GM23338 (cell line): ENCODE results near the gene C10orf71. TPM values are rescaled to one million over a fixed set of nuclear protein-coding genes. Genes with fewer than 3 reads are reported as not detected.

Source experiments
- ATAC-seq: fragments of 200-7000 bp; cut with Tn5 transposase; 3 replicates; pipeline ENCODE4 v1.9.1; 2020
- DNase-seq: peaks from one replicate; pipeline ENCODE4 v3.0.0-alpha.2; 2015; ENCODE audit warnings: low spot score
- H2AFZ ChIP-seq: fragments of 200-600 bp; sonication (generic); 2 replicates; pipeline ENCODE4 v1.8.0; 2016; ENCODE audit warnings: antibody characterized with exemption, mild to moderate bottlenecking, moderate library complexity
- H3F3A ChIP-seq: fragments of 200-600 bp; sonication (generic); replicated peaks from 2 replicates; pipeline ENCODE4 v1.8.0; 2017; ENCODE audit warnings: antibody characterized with exemption, mixed run types, low read depth
- H3K27ac ChIP-seq: fragments of 200-600 bp; sonication (generic); 2 replicates; pipeline ENCODE4 v1.6.1; 2016; ENCODE audit warnings: low read depth
- H3K27me3 ChIP-seq: fragments of 200-600 bp; sonication (generic); 2 replicates; pipeline ENCODE4 v1.8.0; 2016; ENCODE audit warnings: mild to moderate bottlenecking, mixed run types, moderate library complexity; ENCODE audit not compliant: insufficient read depth
- H3K36me3 ChIP-seq: fragments of 200-600 bp; sonication (generic); 2 replicates; pipeline ENCODE4 v1.8.0; 2016; ENCODE audit warnings: mild to moderate bottlenecking; ENCODE audit not compliant: insufficient read depth
- H3K4me1 ChIP-seq: fragments of 200-600 bp; sonication (generic); 2 replicates; pipeline ENCODE4 v1.8.0; 2016; ENCODE audit warnings: mild to moderate bottlenecking, moderate library complexity; ENCODE audit not compliant: insufficient read depth
- H3K4me2 ChIP-seq: fragments of 200-600 bp; sonication (generic); 2 replicates; pipeline ENCODE4 v1.7.1; 2017; ENCODE audit warnings: mixed run types
- H3K4me3 ChIP-seq: fragments of 200-600 bp; sonication (generic); 2 replicates; pipeline ENCODE4 v1.6.1; 2016; ENCODE audit warnings: mixed run types
- H3K79me2 ChIP-seq: fragments of 200-600 bp; sonication (generic); replicated peaks from 2 replicates; pipeline ENCODE4 v1.8.0; 2017; ENCODE audit warnings: mild to moderate bottlenecking; ENCODE audit not compliant: insufficient read depth
- H3K9me2 ChIP-seq: fragments of 200-600 bp; sonication (generic); 2 replicates; pipeline ENCODE4 v1.8.0; 2017; ENCODE audit not compliant: insufficient read depth
- H4K20me1 ChIP-seq: fragments of 200-600 bp; sonication (generic); replicated peaks from 2 replicates; pipeline ENCODE4 v1.8.0; 2017; ENCODE audit warnings: mild to moderate bottlenecking; ENCODE audit not compliant: insufficient read depth
- H3K27ac Mint-ChIP-seq: 2 replicates; pipeline ENCODE4 v1.8.0; 2020; ENCODE audit warnings: inconsistent platforms, mild to moderate bottlenecking, moderate library complexity, mixed read lengths
- H3K27me3 Mint-ChIP-seq: 3 replicates; pipeline ENCODE4 v1.8.0; 2022; ENCODE audit warnings: low read depth, mild to moderate bottlenecking, moderate library complexity, mixed read lengths, inconsistent platforms; ENCODE audit not compliant: insufficient read depth, poor library complexity
- H3K36me3 Mint-ChIP-seq: 3 replicates; pipeline ENCODE4 v1.8.0; 2021; ENCODE audit warnings: low read depth, mild to moderate bottlenecking, inconsistent platforms, moderate library complexity, mixed read lengths
- H3K4me1 Mint-ChIP-seq: 3 replicates; pipeline ENCODE4 v1.8.0; 2020; ENCODE audit warnings: mild to moderate bottlenecking, inconsistent platforms, mixed read lengths
- H3K4me3 Mint-ChIP-seq: 3 replicates; pipeline ENCODE4 v1.8.0; 2021; ENCODE audit warnings: moderate library complexity, mild to moderate bottlenecking, inconsistent platforms, mixed read lengths
- H3K9me3 Mint-ChIP-seq: 3 replicates; pipeline ENCODE4 v1.8.0; 2020; ENCODE audit warnings: moderate library complexity, mild to moderate bottlenecking, inconsistent platforms, mixed read lengths
- CREB1 ChIP-seq: fragments of 250-450 bp; sonication (Bioruptor Pico); IDR thresholded peaks from 2 replicates; pipeline ENCODE4 v1.5.0; 2020; ENCODE audit warnings: low read depth, mild to moderate bottlenecking, moderate library complexity
- EZH2 ChIP-seq: fragments of 200-600 bp; sonication (generic); IDR thresholded peaks from one replicate; pipeline ENCODE4 v1.8.0; 2017; ENCODE audit warnings: antibody characterized with exemption, mild to moderate bottlenecking, low read depth; ENCODE audit not compliant: unreplicated experiment
- JUNB ChIP-seq: IDR thresholded peaks from one replicate; pipeline ENCODE4 v1.6.1; 2016; ENCODE audit warnings: antibody characterized with exemption; ENCODE audit not compliant: unreplicated experiment
- ZNF114 ChIP-seq: fragments of 250-450 bp; sonication (Bioruptor Pico); IDR thresholded peaks from 2 replicates; pipeline ENCODE4 v1.5.0; 2020; ENCODE audit warnings: mild to moderate bottlenecking, moderate library complexity
- ZNF331 ChIP-seq: fragments of 250-450 bp; sonication (Bioruptor Pico); IDR thresholded peaks from 2 replicates; pipeline ENCODE4 v1.5.0; 2020; ENCODE audit warnings: low read depth, mild to moderate bottlenecking, moderate library complexity
- polyA plus RNA-seq: library from polyadenylated mRNA; unstranded; fragments of >200 nt; fragmentation: Nextera tagmentation; extraction: Ambion mirVana; gene quantifications from 2 replicates; pipeline ENCODE4 v1.2.1, GENCODE V29; 2016
- total RNA-seq: library from RNA; depleted of rRNA; stranded (reverse); fragments of >200 nt; shearing (Covaris generic); gene quantifications from 2 replicates; pipeline ENCODE4 v1.2.3, GENCODE V29; 2014
- TF ChIP-seq, protein P1 (sequence below): fragments of 250-450 bp; sonication (Bioruptor Pico); IDR thresholded peaks from 2 replicates; pipeline ENCODE4 v1.5.0; 2020; ENCODE audit warnings: mild to moderate bottlenecking, moderate library complexity
- TF ChIP-seq, protein P2 (sequence below): IDR thresholded peaks from 2 replicates; pipeline ENCODE4 v1.6.1; 2016; ENCODE audit warnings: antibody characterized with exemption
- TF ChIP-seq, protein P3 (sequence below), 2 experiments: fragments of 200-600 bp in 1 of 2; sonication (generic) in 1 of 2; conservative IDR thresholded peaks; 2 replicates each; pipeline versions ENCODE4 v1.5.1 to v1.6.1; 2016 to 2017; ENCODE audit warnings: antibody characterized with exemption in 2 of 2, low read depth in 2 of 2, mild to moderate bottlenecking in 2 of 2, moderate library complexity in 1 of 2

C10orf71 gene
- total and polyA plus RNA-seq, 2 experiments from 2014 or later = not detected

DNA sequence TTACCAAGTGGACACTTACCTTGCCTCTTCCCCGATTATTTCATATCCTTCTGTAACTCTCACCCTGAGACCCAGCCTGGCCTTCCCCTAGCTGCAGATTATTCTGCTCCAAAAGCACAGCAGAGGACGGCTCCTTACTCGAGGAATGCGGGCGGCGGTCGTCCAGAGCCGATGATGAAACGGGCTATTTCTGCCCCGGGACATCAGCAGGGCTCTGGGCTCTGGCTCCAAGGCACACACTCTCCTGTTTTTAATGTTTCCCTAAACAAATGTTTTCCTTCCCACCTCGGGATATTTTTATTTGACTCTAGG lies 343 bp upstream of the C10orf71 start (continued):
- TF ChIP-seq, protein P1, sequence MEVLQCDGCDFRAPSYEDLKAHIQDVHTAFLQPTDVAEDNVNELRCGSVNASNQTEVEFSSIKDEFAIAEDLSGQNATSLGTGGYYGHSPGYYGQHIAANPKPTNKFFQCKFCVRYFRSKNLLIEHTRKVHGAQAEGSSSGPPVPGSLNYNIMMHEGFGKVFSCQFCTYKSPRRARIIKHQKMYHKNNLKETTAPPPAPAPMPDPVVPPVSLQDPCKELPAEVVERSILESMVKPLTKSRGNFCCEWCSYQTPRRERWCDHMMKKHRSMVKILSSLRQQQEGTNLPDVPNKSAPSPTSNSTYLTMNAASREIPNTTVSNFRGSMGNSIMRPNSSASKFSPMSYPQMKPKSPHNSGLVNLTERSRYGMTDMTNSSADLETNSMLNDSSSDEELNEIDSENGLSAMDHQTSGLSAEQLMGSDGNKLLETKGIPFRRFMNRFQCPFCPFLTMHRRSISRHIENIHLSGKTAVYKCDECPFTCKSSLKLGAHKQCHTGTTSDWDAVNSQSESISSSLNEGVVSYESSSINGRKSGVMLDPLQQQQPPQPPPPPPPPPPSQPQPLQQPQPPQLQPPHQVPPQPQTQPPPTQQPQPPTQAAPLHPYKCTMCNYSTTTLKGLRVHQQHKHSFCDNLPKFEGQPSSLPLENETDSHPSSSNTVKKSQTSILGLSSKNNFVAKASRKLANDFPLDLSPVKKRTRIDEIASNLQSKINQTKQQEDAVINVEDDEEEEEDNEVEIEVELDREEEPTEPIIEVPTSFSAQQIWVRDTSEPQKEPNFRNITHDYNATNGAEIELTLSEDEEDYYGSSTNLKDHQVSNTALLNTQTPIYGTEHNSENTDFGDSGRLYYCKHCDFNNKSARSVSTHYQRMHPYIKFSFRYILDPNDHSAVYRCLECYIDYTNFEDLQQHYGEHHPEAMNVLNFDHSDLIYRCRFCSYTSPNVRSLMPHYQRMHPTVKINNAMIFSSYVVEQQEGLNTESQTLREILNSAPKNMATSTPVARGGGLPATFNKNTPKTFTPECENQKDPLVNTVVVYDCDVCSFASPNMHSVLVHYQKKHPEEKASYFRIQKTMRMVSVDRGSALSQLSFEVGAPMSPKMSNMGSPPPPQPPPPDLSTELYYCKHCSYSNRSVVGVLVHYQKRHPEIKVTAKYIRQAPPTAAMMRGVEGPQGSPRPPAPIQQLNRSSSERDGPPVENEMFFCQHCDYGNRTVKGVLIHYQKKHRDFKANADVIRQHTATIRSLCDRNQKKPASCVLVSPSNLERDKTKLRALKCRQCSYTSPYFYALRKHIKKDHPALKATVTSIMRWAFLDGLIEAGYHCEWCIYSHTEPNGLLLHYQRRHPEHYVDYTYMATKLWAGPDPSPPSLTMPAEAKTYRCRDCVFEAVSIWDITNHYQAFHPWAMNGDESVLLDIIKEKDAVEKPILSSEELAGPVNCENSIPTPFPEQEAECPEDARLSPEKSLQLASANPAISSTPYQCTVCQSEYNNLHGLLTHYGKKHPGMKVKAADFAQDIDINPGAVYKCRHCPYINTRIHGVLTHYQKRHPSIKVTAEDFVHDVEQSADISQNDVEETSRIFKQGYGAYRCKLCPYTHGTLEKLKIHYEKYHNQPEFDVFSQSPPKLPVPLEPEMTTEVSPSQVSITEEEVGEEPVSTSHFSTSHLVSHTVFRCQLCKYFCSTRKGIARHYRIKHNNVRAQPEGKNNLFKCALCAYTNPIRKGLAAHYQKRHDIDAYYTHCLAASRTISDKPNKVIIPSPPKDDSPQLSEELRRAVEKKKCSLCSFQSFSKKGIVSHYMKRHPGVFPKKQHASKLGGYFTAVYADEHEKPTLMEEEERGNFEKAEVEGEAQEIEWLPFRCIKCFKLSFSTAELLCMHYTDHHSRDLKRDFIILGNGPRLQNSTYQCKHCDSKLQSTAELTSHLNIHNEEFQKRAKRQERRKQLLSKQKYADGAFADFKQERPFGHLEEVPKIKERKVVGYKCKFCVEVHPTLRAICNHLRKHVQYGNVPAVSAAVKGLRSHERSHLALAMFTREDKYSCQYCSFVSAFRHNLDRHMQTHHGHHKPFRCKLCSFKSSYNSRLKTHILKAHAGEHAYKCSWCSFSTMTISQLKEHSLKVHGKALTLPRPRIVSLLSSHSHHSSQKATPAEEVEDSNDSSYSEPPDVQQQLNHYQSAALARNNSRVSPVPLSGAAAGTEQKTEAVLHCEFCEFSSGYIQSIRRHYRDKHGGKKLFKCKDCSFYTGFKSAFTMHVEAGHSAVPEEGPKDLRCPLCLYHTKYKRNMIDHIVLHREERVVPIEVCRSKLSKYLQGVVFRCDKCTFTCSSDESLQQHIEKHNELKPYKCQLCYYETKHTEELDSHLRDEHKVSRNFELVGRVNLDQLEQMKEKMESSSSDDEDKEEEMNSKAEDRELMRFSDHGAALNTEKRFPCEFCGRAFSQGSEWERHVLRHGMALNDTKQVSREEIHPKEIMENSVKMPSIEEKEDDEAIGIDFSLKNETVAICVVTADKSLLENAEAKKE = no peak
- TF ChIP-seq CREB1 (CRISPR knock-in tag) = no peak
- TF ChIP-seq, protein P2, sequence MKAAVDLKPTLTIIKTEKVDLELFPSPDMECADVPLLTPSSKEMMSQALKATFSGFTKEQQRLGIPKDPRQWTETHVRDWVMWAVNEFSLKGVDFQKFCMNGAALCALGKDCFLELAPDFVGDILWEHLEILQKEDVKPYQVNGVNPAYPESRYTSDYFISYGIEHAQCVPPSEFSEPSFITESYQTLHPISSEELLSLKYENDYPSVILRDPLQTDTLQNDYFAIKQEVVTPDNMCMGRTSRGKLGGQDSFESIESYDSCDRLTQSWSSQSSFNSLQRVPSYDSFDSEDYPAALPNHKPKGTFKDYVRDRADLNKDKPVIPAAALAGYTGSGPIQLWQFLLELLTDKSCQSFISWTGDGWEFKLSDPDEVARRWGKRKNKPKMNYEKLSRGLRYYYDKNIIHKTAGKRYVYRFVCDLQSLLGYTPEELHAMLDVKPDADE = no peak

DNA sequence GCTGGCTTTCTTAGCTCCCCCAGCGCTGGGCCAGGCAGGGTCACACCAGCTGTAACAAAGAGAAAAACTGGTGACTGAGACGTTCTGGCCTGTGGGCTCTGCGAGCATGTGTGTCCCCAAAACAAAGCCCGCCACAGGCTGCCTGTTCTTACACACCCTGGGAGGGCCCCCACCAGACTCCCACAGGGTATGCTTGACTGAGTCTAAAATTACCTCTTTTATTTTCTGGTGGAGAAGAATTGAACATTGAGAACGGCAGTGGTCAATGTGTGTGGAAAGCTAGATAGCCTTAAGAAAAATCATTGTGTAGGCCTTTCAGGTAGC lies 808 bp downstream of the C10orf71 start:
- Histone ChIP-seq H3K4me1 (no peaks in the 10 kb centered on the region), H3K79me2 (no peaks in the 10 kb centered on the region), H4K20me1 (no peaks in the 10 kb centered on the region), H3K9me2 (no peaks in the 10 kb centered on the region), H3K27me3 (no peaks in the 10 kb centered on the region), H3F3A (no peaks in the 10 kb centered on the region), H2AFZ (no peak overlapping the region), H3K4me2 (no peak overlapping the region), H3K36me3 (no peaks in the 10 kb centered on the region), H3K27ac (no peak overlapping the region), H3K4me3 (no peak overlapping the region)
- Mint-ChIP-seq H3K4me1 (peaks cover 23% of the 10 kb centered on the region), H3K36me3 (no peaks in the 10 kb centered on the region), H3K27me3 (peaks cover 6% of the 10 kb centered on the region), H3K9me3 (no peaks in the 10 kb centered on the region), H3K4me3 (no peak overlapping the region), H3K27ac (no peak overlapping the region)
- ATAC-seq (no peak), DNase-seq (no peak)
- TF ChIP-seq CREB1 (CRISPR knock-in tag) (no peak), JUNB (no peak), EZH2 (no peak), ZNF331 (no peak), ZNF114 (CRISPR knock-in tag) (no peak)
- TF ChIP-seq, protein P3, sequence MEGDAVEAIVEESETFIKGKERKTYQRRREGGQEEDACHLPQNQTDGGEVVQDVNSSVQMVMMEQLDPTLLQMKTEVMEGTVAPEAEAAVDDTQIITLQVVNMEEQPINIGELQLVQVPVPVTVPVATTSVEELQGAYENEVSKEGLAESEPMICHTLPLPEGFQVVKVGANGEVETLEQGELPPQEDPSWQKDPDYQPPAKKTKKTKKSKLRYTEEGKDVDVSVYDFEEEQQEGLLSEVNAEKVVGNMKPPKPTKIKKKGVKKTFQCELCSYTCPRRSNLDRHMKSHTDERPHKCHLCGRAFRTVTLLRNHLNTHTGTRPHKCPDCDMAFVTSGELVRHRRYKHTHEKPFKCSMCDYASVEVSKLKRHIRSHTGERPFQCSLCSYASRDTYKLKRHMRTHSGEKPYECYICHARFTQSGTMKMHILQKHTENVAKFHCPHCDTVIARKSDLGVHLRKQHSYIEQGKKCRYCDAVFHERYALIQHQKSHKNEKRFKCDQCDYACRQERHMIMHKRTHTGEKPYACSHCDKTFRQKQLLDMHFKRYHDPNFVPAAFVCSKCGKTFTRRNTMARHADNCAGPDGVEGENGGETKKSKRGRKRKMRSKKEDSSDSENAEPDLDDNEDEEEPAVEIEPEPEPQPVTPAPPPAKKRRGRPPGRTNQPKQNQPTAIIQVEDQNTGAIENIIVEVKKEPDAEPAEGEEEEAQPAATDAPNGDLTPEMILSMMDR (conservative IDR thresholded peaks at IDR 0.05; ENCODE audit: low read depth in 2 of 2) = no peak
